ENCODE measurements around the gene PELI2.

PELI2 gene

DNA sequence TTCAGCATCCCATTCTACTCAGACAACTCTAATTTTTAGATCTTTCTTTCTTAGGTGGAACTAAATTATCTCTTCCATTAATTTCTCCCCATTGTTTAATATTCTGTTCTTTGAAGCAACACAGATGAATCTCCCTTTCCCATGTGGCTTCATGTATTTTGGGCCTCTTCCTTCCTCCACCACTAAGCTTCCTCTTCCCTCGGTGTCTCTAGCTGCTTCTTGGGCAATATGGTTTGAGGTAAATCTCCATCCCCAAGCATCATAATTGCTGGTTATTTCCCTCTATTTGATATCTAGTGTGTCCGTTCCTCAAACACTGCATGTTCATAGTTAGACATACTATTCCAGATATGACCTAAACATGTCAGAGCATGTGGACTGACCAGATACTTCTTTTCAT is 119.2 kb downstream of the PELI2 start:
- H3K9me2 ChIP-seq (ENCODE audit: low read depth, low read length) = no peaks in the 10 kb centered on the region
- H3F3A ChIP-seq (ENCODE audit: insufficient read depth, low read length) = no peaks in the 10 kb centered on the region
- H3K9ac ChIP-seq (ENCODE audit: low read length) = no peak overlapping the region
- TF ChIP-seq, protein P1, sequence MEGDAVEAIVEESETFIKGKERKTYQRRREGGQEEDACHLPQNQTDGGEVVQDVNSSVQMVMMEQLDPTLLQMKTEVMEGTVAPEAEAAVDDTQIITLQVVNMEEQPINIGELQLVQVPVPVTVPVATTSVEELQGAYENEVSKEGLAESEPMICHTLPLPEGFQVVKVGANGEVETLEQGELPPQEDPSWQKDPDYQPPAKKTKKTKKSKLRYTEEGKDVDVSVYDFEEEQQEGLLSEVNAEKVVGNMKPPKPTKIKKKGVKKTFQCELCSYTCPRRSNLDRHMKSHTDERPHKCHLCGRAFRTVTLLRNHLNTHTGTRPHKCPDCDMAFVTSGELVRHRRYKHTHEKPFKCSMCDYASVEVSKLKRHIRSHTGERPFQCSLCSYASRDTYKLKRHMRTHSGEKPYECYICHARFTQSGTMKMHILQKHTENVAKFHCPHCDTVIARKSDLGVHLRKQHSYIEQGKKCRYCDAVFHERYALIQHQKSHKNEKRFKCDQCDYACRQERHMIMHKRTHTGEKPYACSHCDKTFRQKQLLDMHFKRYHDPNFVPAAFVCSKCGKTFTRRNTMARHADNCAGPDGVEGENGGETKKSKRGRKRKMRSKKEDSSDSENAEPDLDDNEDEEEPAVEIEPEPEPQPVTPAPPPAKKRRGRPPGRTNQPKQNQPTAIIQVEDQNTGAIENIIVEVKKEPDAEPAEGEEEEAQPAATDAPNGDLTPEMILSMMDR (IDR thresholded peaks at IDR 0.05; ENCODE audit: low read length) = no peak
- TF ChIP-seq EZH2 (IDR thresholded peaks at IDR 0.05; ENCODE audit: borderline replicate concordance, low read length) = no peak
- no peaks in the 10 kb centered on the region for H3K4me1 ChIP-seq (ENCODE audit: insufficient read depth, low read length, severe bottlenecking)
- H3K27ac ChIP-seq (ENCODE audit: low read depth, low read length, poor library complexity, severe bottlenecking) = no peak overlapping the region
- no peak overlapping the region for H3K4me3 ChIP-seq (ENCODE audit: low read depth, low read length, poor library complexity, severe bottlenecking)
- H2AFZ ChIP-seq (ENCODE audit: low read length) = no peak overlapping the region
- no peak overlapping the region for H3K4me2 ChIP-seq (ENCODE audit: low read length)
- H4K20me1 ChIP-seq (ENCODE audit: insufficient read depth, low read length) = no peaks in the 10 kb centered on the region
- no peaks in the 10 kb centered on the region for H3K27me3 ChIP-seq (ENCODE audit: insufficient read depth, low read length)
- H3K79me2 ChIP-seq (ENCODE audit: insufficient read depth, low read length) = no peaks in the 10 kb centered on the region
- no peaks in the 10 kb centered on the region for H3K36me3 ChIP-seq (ENCODE audit: insufficient read depth, low read length)
- H3K9me3 ChIP-seq (ENCODE audit: low read length) = no peaks in the 10 kb centered on the region

DNA sequence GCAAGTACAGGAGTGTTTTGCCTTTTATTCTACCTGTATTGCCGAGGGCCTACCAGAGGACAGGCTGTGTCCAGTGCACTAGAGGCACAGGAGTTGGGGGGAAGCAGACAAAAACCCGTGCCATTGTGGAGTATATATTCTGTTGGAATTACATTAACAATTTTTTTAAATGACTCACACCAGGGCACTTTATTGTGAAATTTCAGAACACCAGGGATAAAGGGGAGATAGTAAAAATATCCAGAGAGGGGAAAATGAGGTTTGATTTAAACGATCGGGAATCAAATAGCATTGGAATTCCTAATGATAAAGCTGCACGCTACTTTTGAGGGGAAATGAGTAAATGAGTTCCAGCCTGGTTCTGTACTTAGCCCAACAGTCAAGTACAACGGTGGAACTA is 123.2 kb downstream of the PELI2 start:
- Histone ChIP-seq H4K20me1 (ENCODE audit: insufficient read depth, low read length) (no peaks in the 10 kb centered on the region), H3K27ac (ENCODE audit: low read depth, low read length, poor library complexity, severe bottlenecking) (no peak overlapping the region), H3K4me2 (ENCODE audit: low read length) (no peak overlapping the region), H3K9ac (ENCODE audit: low read length) (no peak overlapping the region), H3K79me2 (ENCODE audit: insufficient read depth, low read length) (no peaks in the 10 kb centered on the region), H3F3A (ENCODE audit: insufficient read depth, low read length) (no peaks in the 10 kb centered on the region), H3K4me1 (ENCODE audit: insufficient read depth, low read length, severe bottlenecking) (peaks cover 3% of the 10 kb centered on the region), H3K27me3 (ENCODE audit: insufficient read depth, low read length) (no peaks in the 10 kb centered on the region), H3K9me2 (ENCODE audit: low read depth, low read length) (no peaks in the 10 kb centered on the region), H3K36me3 (ENCODE audit: insufficient read depth, low read length) (no peaks in the 10 kb centered on the region), H2AFZ (ENCODE audit: low read length) (no peak overlapping the region), H3K9me3 (ENCODE audit: low read length) (no peaks in the 10 kb centered on the region), H3K4me3 (ENCODE audit: low read depth, low read length, poor library complexity, severe bottlenecking) (no peak overlapping the region)
- no peak for TF ChIP-seq EZH2 (IDR thresholded peaks at IDR 0.05; ENCODE audit: borderline replicate concordance, low read length)
- TF ChIP-seq, protein P1 (IDR thresholded peaks at IDR 0.05; ENCODE audit: low read length) = no peak

DNA sequence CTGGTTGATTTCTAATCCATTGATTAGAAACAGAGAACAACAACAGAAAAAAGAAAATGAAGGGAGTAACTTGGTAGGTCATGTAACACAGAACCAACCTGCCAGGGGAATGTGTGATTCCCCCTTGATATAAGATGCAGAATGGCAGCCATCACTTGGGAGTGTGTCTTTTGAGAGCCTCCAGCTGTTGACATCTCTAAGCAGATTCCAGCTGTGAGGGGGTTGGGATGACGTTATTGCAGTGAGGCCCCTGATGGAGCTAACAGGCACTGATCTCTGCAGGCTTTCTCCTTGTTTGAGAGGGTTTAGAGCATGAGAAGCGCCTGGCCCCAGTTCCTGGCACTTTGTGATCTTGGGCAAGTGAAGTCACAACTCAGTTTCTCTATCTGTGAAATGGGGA is 124.9 kb downstream of the PELI2 start:
- Histone ChIP-seq H3K4me2 (ENCODE audit: low read length) (no peak overlapping the region), H3K9ac (ENCODE audit: low read length) (no peak overlapping the region), H3K4me1 (ENCODE audit: insufficient read depth, low read length, severe bottlenecking) (peaks cover 3% of the 10 kb centered on the region), H4K20me1 (ENCODE audit: insufficient read depth, low read length) (no peaks in the 10 kb centered on the region), H3K36me3 (ENCODE audit: insufficient read depth, low read length) (no peaks in the 10 kb centered on the region), H3K9me2 (ENCODE audit: low read depth, low read length) (no peaks in the 10 kb centered on the region), H3K79me2 (ENCODE audit: insufficient read depth, low read length) (no peaks in the 10 kb centered on the region), H3K27me3 (ENCODE audit: insufficient read depth, low read length) (no peaks in the 10 kb centered on the region), H3F3A (ENCODE audit: insufficient read depth, low read length) (no peaks in the 10 kb centered on the region), H2AFZ (ENCODE audit: low read length) (no peak overlapping the region), H3K4me3 (ENCODE audit: low read depth, low read length, poor library complexity, severe bottlenecking) (no peak overlapping the region), H3K27ac (ENCODE audit: low read depth, low read length, poor library complexity, severe bottlenecking) (no peak overlapping the region), H3K9me3 (ENCODE audit: low read length) (no peaks in the 10 kb centered on the region)
- no peak for TF ChIP-seq EZH2 (IDR thresholded peaks at IDR 0.05; ENCODE audit: borderline replicate concordance, low read length)
- TF ChIP-seq, protein P1 (IDR thresholded peaks at IDR 0.05; ENCODE audit: low read length) = no peak

Measured in OCI-LY1 (cell line).